ENCODE data around the gene NUBPL. TPM values are rescaled to one million over a fixed set of nuclear protein-coding genes. Genes with fewer than 3 reads are reported as not detected.

The NUBPL gene
- polyA plus RNA-seq, 1 of the 3 experiments (the other 2 are of a cell fraction), result 4.0 TPM

- Histone ChIP-seq H3K79me2 (ENCODE audit: insufficient read depth) (no peaks in the 10 kb centered on the region), H3K27ac (ENCODE audit: low read depth in 2 of 2, low read length in 1 of 2) (peak overlapping the region in 1 of 2 experiments; percentile 24; a peak in 1 of 4 replicates), H3K4me1 (ENCODE audit: control insufficient read depth in 1 of 2, insufficient read depth in 2 of 2, low read depth in 1 of 2, low read length in 1 of 2) (no peaks in the 10 kb centered on the region; a peak in 1 of 4 replicates), H3K9ac (no peak overlapping the region), H3K27me3 (ENCODE audit: insufficient read depth) (no peaks in the 10 kb centered on the region), H3F3A (replicated peaks; ENCODE audit: insufficient read depth) (peaks cover 5% of the 10 kb centered on the region), H3K4me2 (no peak overlapping the region), H3K9me2 (no peaks in the 10 kb centered on the region), H3K4me3 (ENCODE audit: low read depth in 2 of 2, low read length in 1 of 2) (no peak overlapping the region), H4K20me1 (ENCODE audit: insufficient read depth) (no peaks in the 10 kb centered on the region), H3K9me3 (no peaks in the 10 kb centered on the region), H3K36me3 (replicated peaks in 1 of 2; ENCODE audit: control insufficient read depth in 1 of 2, insufficient read depth in 2 of 2, low read length in 1 of 2) (no peaks in the 10 kb centered on the region), H2AFZ (ENCODE audit: low read depth) (no peak overlapping the region)
- WGBS (ENCODE audit: low lambda C conversion rate), result 20% methylated on average over 1 of the region's 1 CpG
- CTCF ChIA-PET, result no interaction called here
- POLR2A ChIA-PET, result no interaction called here
- no peak for DNase-seq
- TF ChIP-seq PBX3 (IDR thresholded peaks at IDR 0.05) (peak; percentile 74), JUND (IDR thresholded peaks at IDR 0.05) (0 out of 2 replicates have a peak, but pooled peaks have one; percentile 10), TCF12 (IDR thresholded peaks at IDR 0.05) (peak; percentile 89), SMC3 (IDR thresholded peaks at IDR 0.05; ENCODE audit: low read depth, low read length) (no peak)
Measured at GRCh38 chr14:31660728-31661127, 99.5 kb downstream of the NUBPL start.

GRCh38 chr14:31668348-31668747 lies 107.1 kb downstream of the NUBPL start:
- H3K27me3 ChIP-seq (ENCODE audit: insufficient read depth), result no peaks in the 10 kb centered on the region
- no peak overlapping the region for H3K4me3 ChIP-seq (ENCODE audit: low read depth in 2 of 2, low read length in 1 of 2)
- no peak for TF ChIP-seq FOSL2 (IDR thresholded peaks at IDR 0.05; ENCODE audit: borderline replicate concordance, low read depth)
- TF ChIP-seq MEF2A (IDR thresholded peaks at IDR 0.05; ENCODE audit: borderline replicate concordance, low read depth), result no peak
- TF ChIP-seq USF1 (IDR thresholded peaks at IDR 0.05; ENCODE audit: borderline replicate concordance, low read depth), result no peak
- TF ChIP-seq GABPA (IDR thresholded peaks at IDR 0.05; ENCODE audit: low read depth), result no peak
- TF ChIP-seq YY1 (IDR thresholded peaks at IDR 0.05; ENCODE audit: low read depth), result no peak
- no peak for TF ChIP-seq EP300 (IDR thresholded peaks at IDR 0.05; ENCODE audit: borderline replicate concordance in 1 of 2, low read depth in 1 of 2, low read length in 1 of 2)
- no peak for TF ChIP-seq RFX5 (IDR thresholded peaks at IDR 0.05; ENCODE audit: low read length)
- TF ChIP-seq, protein P1, sequence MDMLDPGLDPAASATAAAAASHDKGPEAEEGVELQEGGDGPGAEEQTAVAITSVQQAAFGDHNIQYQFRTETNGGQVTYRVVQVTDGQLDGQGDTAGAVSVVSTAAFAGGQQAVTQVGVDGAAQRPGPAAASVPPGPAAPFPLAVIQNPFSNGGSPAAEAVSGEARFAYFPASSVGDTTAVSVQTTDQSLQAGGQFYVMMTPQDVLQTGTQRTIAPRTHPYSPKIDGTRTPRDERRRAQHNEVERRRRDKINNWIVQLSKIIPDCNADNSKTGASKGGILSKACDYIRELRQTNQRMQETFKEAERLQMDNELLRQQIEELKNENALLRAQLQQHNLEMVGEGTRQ (IDR thresholded peaks at IDR 0.05; ENCODE audit: borderline replicate concordance, low read depth, low read length), result no peak
- no peak for TF ChIP-seq MAX (IDR thresholded peaks at IDR 0.05; ENCODE audit: low read depth)
- TF ChIP-seq ELF1 (IDR thresholded peaks at IDR 0.05), result no peak
- no peak for TF ChIP-seq TCF12 (IDR thresholded peaks at IDR 0.05)
- no peak for TF ChIP-seq RXRA (IDR thresholded peaks at IDR 0.05; ENCODE audit: borderline replicate concordance, low read depth)
- no peak for TF ChIP-seq NFIC (IDR thresholded peaks at IDR 0.05; ENCODE audit: borderline replicate concordance)
- DNase-seq, result no peak
- H3F3A ChIP-seq (replicated peaks; ENCODE audit: insufficient read depth), result no peaks in the 10 kb centered on the region
- H3K9me3 ChIP-seq, result no peaks in the 10 kb centered on the region
- H3K27ac ChIP-seq (ENCODE audit: low read depth in 2 of 2, low read length in 1 of 2), result no peak overlapping the region
- no peak overlapping the region for H2AFZ ChIP-seq (ENCODE audit: low read depth)
- H4K20me1 ChIP-seq (ENCODE audit: insufficient read depth), result no peaks in the 10 kb centered on the region
- no peak overlapping the region for H3K9ac ChIP-seq
- no peaks in the 10 kb centered on the region for H3K79me2 ChIP-seq (ENCODE audit: insufficient read depth)
- POLR2A ChIA-PET, result no interaction called here
- no peaks in the 10 kb centered on the region for H3K9me2 ChIP-seq
- 75% methylated on average over 7 of the region's 8 CpGs for WGBS (ENCODE audit: low lambda C conversion rate)
- H3K36me3 ChIP-seq (replicated peaks in 1 of 2; ENCODE audit: control insufficient read depth in 1 of 2, insufficient read depth in 2 of 2, low read length in 1 of 2), result no peaks in the 10 kb centered on the region
- CTCF ChIA-PET, result interaction anchor here (0.5 to 1.2 kb wide), 2 partner anchors 10 to 919 kb away, joined by 3 to 4 read pairs; no protein-coding TSS in a partner anchor
- no peak overlapping the region for H3K4me2 ChIP-seq
- no peaks in the 10 kb centered on the region; a peak in 1 of 4 replicates for H3K4me1 ChIP-seq (ENCODE audit: control insufficient read depth in 1 of 2, insufficient read depth in 2 of 2, low read depth in 1 of 2, low read length in 1 of 2)
